ENCODE results near the gene ZNF780A.

- no peak for TF ChIP-seq CTCF (IDR thresholded peaks at IDR 0.05)
- no peak for TF ChIP-seq ZFX (IDR thresholded peaks at IDR 0.05; ENCODE audit: borderline replicate concordance)
Measured at GRCh38 chr19:40116075-40116474, 25.3 kb upstream of the ZNF780A start.
